Esophagus (tissue), 2 donors: ENCODE measurements around the gene DAB2. TPM values are rescaled to one million over a fixed set of nuclear protein-coding genes. Genes with fewer than 3 reads are reported as not detected.

Experiments
- H3K27ac ChIP-seq, 2 donors: one replicate each; pipeline ENCODE4 v1.5.1; 2013; ENCODE audit warnings: low read depth in 2 of 2, mild to moderate bottlenecking in 2 of 2, inconsistent platforms in 1 of 2, low read length in 1 of 2, moderate library complexity in 1 of 2
- H3K27me3 ChIP-seq, 2 donors: one replicate each; pipeline ENCODE4 v1.6.1; 2013; ENCODE audit warnings: low read length in 2 of 2, control low read depth in 1 of 2, mild to moderate bottlenecking in 1 of 2; ENCODE audit not compliant: insufficient read depth in 2 of 2, control insufficient read depth in 1 of 2
- H3K36me3 ChIP-seq, 2 donors: one replicate each; pipeline ENCODE4 v1.6.1; 2013; ENCODE audit warnings: low read length in 1 of 2; ENCODE audit not compliant: control insufficient read depth in 2 of 2, insufficient read depth in 2 of 2
- H3K4me1 ChIP-seq, 2 donors: one replicate each; pipeline ENCODE4 v1.6.1; 2013; ENCODE audit warnings: low read length in 1 of 2; ENCODE audit not compliant: control insufficient read depth in 2 of 2, insufficient read depth in 2 of 2
- H3K4me3 ChIP-seq, 2 donors: one replicate each; pipeline ENCODE4 v1.5.1; 2013; ENCODE audit warnings: low read length in 2 of 2, mild to moderate bottlenecking in 2 of 2, low read depth in 1 of 2, moderate library complexity in 1 of 2
- H3K9me3 ChIP-seq, 2 donors: one replicate each; pipeline ENCODE4 v1.6.1; 2013; ENCODE audit warnings: mild to moderate bottlenecking in 2 of 2, low read depth in 1 of 2, low read length in 1 of 2, moderate library complexity in 1 of 2; ENCODE audit not compliant: control insufficient read depth in 2 of 2, insufficient read depth in 1 of 2
- WGBS, 2 donors: extraction: QIAGEN DNeasy Blood & Tissue Kit; methylation state at CpG; one replicate each; pipeline ENCODE4 v1.1.7; 2013; 5-methylcytosine and 5-hydroxymethylcytosine counted together
- polyA plus RNA-seq, 2 donors: library from polyadenylated mRNA; stranded (reverse); fragments of 200-250 nt; gene quantifications; one replicate each; pipeline ENCODE4 v1.2.3, GENCODE V29; 2013
- donor health status: healthy with polysubstance abuse.
- donor health status: Bipolar disorder and iron deficiency.

The DAB2 gene
- polyA plus RNA-seq, 2 donors = 2.0 to 2.4 TPM

GRCh38 chr5:39379693-39380092 lies 45.1 kb downstream of the DAB2 start:
- Histone ChIP-seq H3K9me3 (no peaks in the 10 kb centered on the region), H3K36me3 (peaks cover 0 to 2% of the 10 kb centered on the region in 2 donors), H3K4me3 (no peak overlapping the region), H3K27ac (no peak overlapping the region), H3K27me3 (no peaks in the 10 kb centered on the region), H3K4me1 (no peaks in the 10 kb centered on the region)
- 72 to 73% methylated on average over 3 of the region's 3 CpGs for WGBS, 2 donors

GRCh38 chr5:39377613-39378012 lies 47.2 kb downstream of the DAB2 start:
- Histone ChIP-seq H3K27me3 (no peaks in the 10 kb centered on the region), H3K36me3 (no peaks in the 10 kb centered on the region), H3K9me3 (no peaks in the 10 kb centered on the region), H3K27ac (no peak overlapping the region), H3K4me3 (no peak overlapping the region), H3K4me1 (no peaks in the 10 kb centered on the region)
- WGBS, 2 donors = 46 to 48% methylated on average over 2 of the region's 2 CpGs

- Histone ChIP-seq H3K4me1 (no peaks in the 10 kb centered on the region), H3K27ac (no peak overlapping the region), H3K4me3 (no peak overlapping the region), H3K36me3 (no peaks in the 10 kb centered on the region), H3K9me3 (no peaks in the 10 kb centered on the region), H3K27me3 (no peaks in the 10 kb centered on the region)
- WGBS, 2 donors = 47 to 53% methylated on average over 3 of the region's 3 CpGs
These were observed 48.5 kb downstream of the DAB2 start for GRCh38 chr5:39376293-39376714.

GRCh38 chr5:39373791-39374190 lies 51.0 kb downstream of the DAB2 start:
- Histone ChIP-seq H3K9me3 (no peaks in the 10 kb centered on the region), H3K4me1 (no peaks in the 10 kb centered on the region), H3K27ac (no peak overlapping the region), H3K27me3 (no peaks in the 10 kb centered on the region), H3K36me3 (no peaks in the 10 kb centered on the region), H3K4me3 (no peak overlapping the region)
- 90 to 93% methylated on average over 2 of the region's 2 CpGs for WGBS, 2 donors

GRCh38 chr5:39371367-39371635 lies 53.5 kb downstream of the DAB2 start:
- Histone ChIP-seq H3K36me3 (no peaks in the 10 kb centered on the region), H3K9me3 (no peaks in the 10 kb centered on the region), H3K4me3 (no peak overlapping the region), H3K27ac (no peak overlapping the region), H3K4me1 (no peaks in the 10 kb centered on the region), H3K27me3 (no peaks in the 10 kb centered on the region)
- WGBS, 2 donors = 79 to 84% methylated on average over 3 of the region's 3 CpGs

GRCh38 chr5:39370555-39371366 lies 54.0 kb downstream of the DAB2 start:
- Histone ChIP-seq H3K27me3 (no peaks in the 10 kb centered on the region), H3K4me1 (no peaks in the 10 kb centered on the region), H3K4me3 (no peak overlapping the region), H3K36me3 (no peaks in the 10 kb centered on the region), H3K9me3 (no peaks in the 10 kb centered on the region), H3K27ac (no peak overlapping the region)
- 48 to 66% methylated on average over 10 of the region's 10 CpGs for WGBS, 2 donors

GRCh38 chr5:39369123-39369815 lies 55.5 kb downstream of the DAB2 start:
- no peaks in the 10 kb centered on the region for H3K36me3 ChIP-seq
- no peaks in the 10 kb centered on the region for H3K4me1 ChIP-seq
- H3K4me3 ChIP-seq = no peak overlapping the region
- WGBS, 2 donors = 72 to 81% methylated on average over 5 of the region's 5 CpGs
- no peaks in the 10 kb centered on the region for H3K9me3 ChIP-seq
- no peak overlapping the region for H3K27ac ChIP-seq
- no peaks in the 10 kb centered on the region for H3K27me3 ChIP-seq

- Histone ChIP-seq H3K27me3 (no peaks in the 10 kb centered on the region), H3K9me3 (no peaks in the 10 kb centered on the region), H3K4me3 (no peak overlapping the region), H3K36me3 (no peaks in the 10 kb centered on the region), H3K4me1 (no peaks in the 10 kb centered on the region), H3K27ac (no peak overlapping the region)
- 61 to 67% methylated on average over 4 of the region's 4 CpGs for WGBS, 2 donors
These were observed 56.7 kb downstream of the DAB2 start for GRCh38 chr5:39368116-39368515.

GRCh38 chr5:39367711-39368110 lies 57.1 kb downstream of the DAB2 start:
- Histone ChIP-seq H3K4me3 (no peak overlapping the region), H3K36me3 (no peaks in the 10 kb centered on the region), H3K9me3 (no peaks in the 10 kb centered on the region), H3K27me3 (no peaks in the 10 kb centered on the region), H3K27ac (no peak overlapping the region), H3K4me1 (no peaks in the 10 kb centered on the region)
- WGBS, 2 donors = 70 to 79% methylated on average over 3 of the region's 3 CpGs

GRCh38 chr5:39364367-39364766 lies 60.4 kb downstream of the DAB2 start, which contains the start of gene C9:
C9 (minus strand) TSS chr5:39364495; CDS start chr5:39364464, 31 bp downstream.
- H3K4me1 ChIP-seq = no peaks in the 10 kb centered on the region
- no peak within 1 kb of the TSS for H3K4me3 ChIP-seq
- H3K27ac ChIP-seq = no peak within 1 kb of the TSS
- H3K9me3 ChIP-seq = no peaks in the 10 kb centered on the region
- 64 to 67% methylated on average over 6 of the region's 6 CpGs for WGBS, 2 donors
- no peaks in the 10 kb centered on the region for H3K27me3 ChIP-seq
- H3K36me3 ChIP-seq = no peaks in the 10 kb centered on the region
